AG09319 (cell line): ENCODE measurements around the gene ZNF775.

ENCODE experiments used
- DNase-seq: peaks from one replicate; pipeline ENCODE4 v3.0.0-alpha.2; 2010; ENCODE audit warnings: low read depth; ENCODE audit errors: extremely low read depth
- CTCF ChIP-seq: IDR thresholded peaks from 2 replicates; pipeline ENCODE4 v1.5.1; 2011; ENCODE audit warnings: low read depth, mild to moderate bottlenecking, inconsistent platforms, low read length, moderate library complexity

Gene ZNF775

GRCh38 chr7:150358988-150359621 is 20.0 kb upstream of the ZNF775 start:
- no peak for TF ChIP-seq CTCF
- no peak for DNase-seq

- TF ChIP-seq CTCF: no peak
- DNase-seq: no peak
Measured at GRCh38 chr7:150359622-150360362, 19.3 kb upstream of the ZNF775 start.

DNA sequence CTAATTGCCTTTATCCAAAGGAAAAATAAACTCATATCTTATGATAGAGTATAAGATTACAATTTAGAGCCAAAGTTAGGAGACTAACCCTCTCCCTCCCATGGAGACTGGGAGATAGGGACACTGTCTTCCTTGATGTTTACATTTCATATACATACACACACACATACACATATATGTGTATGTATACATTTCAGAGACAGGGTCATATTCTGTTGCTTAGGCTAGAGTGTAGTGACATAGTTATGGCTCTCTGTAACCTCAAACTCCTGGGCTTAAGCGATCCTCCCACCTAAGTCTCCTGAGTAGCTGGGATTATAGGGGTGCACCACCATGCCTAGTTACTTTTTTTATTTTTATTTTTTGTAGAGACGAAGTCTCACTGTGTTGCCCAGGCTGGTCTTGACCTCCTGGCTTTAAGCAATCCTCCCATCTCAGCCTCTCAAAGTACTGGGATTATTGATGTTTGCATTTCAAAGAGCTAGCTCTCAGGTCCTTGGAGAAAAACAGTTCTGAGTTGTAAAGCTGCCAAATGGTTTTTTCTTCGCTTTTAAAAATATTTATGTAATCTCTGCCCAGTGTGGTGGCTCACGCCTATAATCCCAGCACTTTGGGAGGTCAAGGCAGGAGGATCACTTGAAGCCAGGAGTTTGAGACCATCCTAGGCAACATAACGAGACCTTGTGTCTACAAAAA is 18.6 kb upstream of the ZNF775 start:
- DNase-seq: no peak
- TF ChIP-seq CTCF: no peak

DNA sequence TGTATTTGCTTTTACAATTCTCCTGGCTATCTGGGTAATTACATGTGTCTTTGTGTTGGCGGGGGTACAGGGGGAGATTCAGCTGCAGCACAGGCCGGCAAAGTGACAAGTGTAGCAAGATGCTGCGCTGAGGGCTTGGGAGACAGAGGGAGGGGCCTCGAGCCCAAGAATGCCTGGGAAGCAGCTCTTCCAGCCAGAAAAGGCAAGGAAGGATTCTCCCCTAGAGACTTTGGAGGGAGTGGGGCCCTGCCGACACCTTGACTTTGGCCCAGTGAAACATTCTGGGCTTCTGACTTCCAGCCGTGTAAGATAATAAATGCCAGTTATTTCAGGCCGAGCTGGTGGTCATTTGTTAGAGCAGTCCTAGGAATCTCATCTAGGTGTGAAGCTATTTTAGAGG is 17.7 kb upstream of the ZNF775 start:
- no peak for DNase-seq
- TF ChIP-seq CTCF: no peak

DNA sequence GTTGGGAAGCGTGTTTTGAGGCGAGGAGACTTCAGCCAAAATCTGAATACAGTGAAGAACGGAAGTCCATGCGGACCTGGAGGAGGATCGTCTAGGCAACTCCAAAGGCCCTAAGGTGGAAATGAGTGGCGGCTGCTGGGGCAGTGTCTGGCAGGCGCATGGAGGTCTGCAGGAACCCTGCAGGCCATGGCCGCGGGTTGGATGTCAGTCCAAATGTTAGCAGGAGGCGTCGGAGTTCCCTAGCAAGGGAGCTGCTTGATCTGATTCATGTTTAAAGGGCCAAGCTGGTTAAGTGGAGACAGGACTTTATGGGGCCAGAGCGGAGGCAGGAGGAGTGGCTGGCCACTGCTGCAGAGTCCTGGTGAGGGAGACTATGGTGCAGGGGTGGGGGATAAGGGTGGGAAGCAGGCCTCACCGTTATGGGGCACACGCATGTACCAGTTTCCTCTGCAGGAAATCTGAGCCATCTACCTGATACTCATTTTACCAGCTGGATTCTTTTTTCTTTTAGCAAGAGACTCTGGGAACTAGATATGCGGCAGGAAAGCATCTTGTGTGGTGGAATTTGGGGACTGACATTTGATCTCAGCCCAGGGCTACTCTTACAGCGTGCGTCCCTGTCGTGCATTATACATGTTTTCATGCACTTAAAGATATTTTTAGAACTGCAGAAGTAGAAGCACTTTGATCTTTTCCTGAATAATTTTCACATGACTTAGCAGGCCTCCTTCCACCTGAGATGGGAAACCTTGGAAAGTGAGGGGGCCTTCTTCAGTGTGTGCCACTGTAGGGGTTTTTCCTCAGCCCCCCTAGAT is 17.1 kb upstream of the ZNF775 start:
- DNase-seq: no peak
- TF ChIP-seq CTCF: no peak

DNA sequence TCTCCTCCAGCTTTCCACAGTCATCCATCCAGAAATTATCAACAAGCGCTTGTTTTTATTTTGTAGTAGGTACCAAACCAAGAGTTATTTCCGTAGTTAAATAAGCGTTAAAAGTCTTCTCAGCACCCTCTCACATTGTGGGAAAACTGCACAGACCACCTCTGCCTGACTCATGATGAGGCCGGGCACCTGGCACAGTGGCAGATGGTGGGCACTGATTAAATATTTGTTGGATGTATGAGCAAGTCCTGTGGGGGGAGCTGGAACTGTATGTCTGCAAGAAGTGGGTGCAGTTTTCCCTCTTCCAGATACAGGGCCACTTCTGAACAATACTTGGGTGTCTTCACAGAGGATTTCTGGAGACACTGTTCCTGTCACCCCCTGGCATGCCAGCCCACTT is 15.8 kb upstream of the ZNF775 start:
- no peak for TF ChIP-seq CTCF
- DNase-seq: no peak
